ENCODE results near the gene GFI1B. TPM values are rescaled to one million over a fixed set of nuclear protein-coding genes. Genes with fewer than 3 reads are reported as not detected.
"Not testable (repeated sequence)": the region's sequence is repeated elsewhere in the genome, so short reads cannot be mapped to it uniquely, and the experiment has no call there.

Gene GFI1B
- polyA plus RNA-seq, 2 of the 4 experiments (the other 2 are of a cell fraction): 0.09 TPM; not detected in 1

DNA sequence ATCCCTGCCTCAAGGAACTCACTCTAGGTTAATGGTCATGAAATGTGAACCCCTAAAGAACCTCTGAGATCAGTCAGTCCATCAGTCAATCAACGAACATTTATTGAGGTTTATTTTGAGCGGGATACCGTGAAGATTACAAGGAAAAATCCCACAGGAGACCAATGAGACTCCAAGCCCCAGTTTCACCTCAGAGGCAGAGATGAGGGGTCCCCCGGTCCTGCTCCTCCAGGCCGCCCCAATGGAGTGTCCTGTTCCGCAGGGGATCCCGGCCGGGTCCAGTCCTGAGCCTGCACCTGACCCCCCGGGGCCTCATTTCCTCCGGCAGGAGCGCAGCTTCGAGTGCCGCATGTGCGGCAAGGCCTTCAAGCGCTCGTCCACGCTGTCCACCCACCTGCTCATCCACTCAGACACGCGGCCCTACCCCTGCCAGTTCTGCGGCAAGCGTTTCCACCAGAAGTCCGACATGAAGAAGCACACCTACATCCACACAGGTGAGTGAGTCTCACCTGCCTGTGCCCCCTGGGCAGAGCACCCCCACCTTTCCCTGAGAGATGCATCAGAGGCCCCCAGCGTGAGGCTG lies 11.0 kb downstream of the GFI1B start:
- peak in 1 of 2 experiments; percentile 14; a peak in 1 of 6 replicates for ATAC-seq

DNA sequence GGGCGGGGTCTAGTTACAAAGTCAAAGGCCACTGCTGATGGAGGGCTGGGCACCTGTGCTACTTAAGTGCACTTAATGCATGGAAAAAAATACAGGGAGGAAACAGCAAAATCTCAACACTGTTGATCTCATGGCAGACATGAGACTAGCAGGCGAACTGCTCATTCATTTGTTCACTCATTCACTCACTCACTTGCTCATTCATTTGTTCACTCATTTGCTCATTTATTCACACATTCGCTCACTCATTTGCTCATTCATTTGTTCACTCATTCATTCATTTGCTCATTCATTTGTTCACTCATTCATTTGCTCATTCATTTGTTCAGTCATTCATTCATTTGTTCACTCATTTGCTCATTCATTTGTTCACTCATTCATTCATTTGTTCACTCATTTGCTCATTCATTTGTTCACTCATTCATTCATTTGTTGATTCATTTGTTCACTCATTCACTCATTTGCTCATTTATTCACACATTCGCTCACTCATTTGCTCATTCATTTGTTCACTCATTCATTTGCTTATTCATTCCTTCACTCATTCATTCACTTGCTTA lies 11.6 kb downstream of the GFI1B start:
- H3K27ac ChIP-seq, H3K9me3 ChIP-seq, H3K4me3 ChIP-seq, H3K4me2 ChIP-seq, H3K4me1 ChIP-seq, FAIRE-seq, POLR2A ChIA-PET: not testable (repeated sequence)
- CTCF ChIA-PET: interaction anchor here (1.3 to 7.3 kb wide), 4 partner anchors 13 to 90 kb away, joined by 3 to 40 read pairs (median 7); partner anchors contain the start of gene GFI1B
- DNase-seq (ENCODE audit: low read depth in 1 of 2, low spot score in 1 of 2) (peak; percentile 28 to 60), ATAC-seq (peak in 1 of 2 experiments; percentile 8; a peak in 1 of 6 replicates)
- WGBS (ENCODE audit: missing lambda C conversion rate): 33% methylated on average over 4 of the region's 4 CpGs

More for the DNA sequence above, 11.0 kb downstream of the GFI1B start:
- no peak overlapping the region for H3K27ac ChIP-seq
- TF ChIP-seq FOXS1 (CRISPR knock-in tag; IDR thresholded peaks at IDR 0.05): no peak
- TF ChIP-seq CEBPB (IDR thresholded peaks at IDR 0.05): no peak
- TF ChIP-seq ZSCAN20 (CRISPR knock-in tag; IDR thresholded peaks at IDR 0.05): no peak
- TF ChIP-seq KDM1A (IDR thresholded peaks at IDR 0.05; ENCODE audit: low read depth): no peak
- TF ChIP-seq, protein P1, sequence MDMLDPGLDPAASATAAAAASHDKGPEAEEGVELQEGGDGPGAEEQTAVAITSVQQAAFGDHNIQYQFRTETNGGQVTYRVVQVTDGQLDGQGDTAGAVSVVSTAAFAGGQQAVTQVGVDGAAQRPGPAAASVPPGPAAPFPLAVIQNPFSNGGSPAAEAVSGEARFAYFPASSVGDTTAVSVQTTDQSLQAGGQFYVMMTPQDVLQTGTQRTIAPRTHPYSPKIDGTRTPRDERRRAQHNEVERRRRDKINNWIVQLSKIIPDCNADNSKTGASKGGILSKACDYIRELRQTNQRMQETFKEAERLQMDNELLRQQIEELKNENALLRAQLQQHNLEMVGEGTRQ (IDR thresholded peaks at IDR 0.05): no peak
- TF ChIP-seq EHF (CRISPR knock-in tag; IDR thresholded peaks at IDR 0.05): no peak
- TF ChIP-seq, protein P2, sequence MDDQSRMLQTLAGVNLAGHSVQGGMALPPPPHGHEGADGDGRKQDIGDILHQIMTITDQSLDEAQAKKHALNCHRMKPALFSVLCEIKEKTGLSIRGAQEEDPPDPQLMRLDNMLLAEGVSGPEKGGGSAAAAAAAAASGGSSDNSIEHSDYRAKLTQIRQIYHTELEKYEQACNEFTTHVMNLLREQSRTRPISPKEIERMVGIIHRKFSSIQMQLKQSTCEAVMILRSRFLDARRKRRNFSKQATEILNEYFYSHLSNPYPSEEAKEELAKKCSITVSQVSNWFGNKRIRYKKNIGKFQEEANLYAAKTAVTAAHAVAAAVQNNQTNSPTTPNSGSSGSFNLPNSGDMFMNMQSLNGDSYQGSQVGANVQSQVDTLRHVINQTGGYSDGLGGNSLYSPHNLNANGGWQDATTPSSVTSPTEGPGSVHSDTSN (IDR thresholded peaks at IDR 0.05): no peak
- TF ChIP-seq ZC3H11A (IDR thresholded peaks at IDR 0.05): no peak
- no peak for TF ChIP-seq SMC3 (IDR thresholded peaks at IDR 0.05)
- no peak for TF ChIP-seq FOSB (CRISPR knock-in tag; IDR thresholded peaks at IDR 0.05)
- TF ChIP-seq POLR2AphosphoS2 (conservative IDR thresholded peaks at IDR 0.05; ENCODE audit: low read length): no peak
- TF ChIP-seq HOXA7 (CRISPR knock-in tag; IDR thresholded peaks at IDR 0.05): no peak
- FAIRE-seq (no peak), DNase-seq (ENCODE audit: low read depth in 1 of 2, low spot score in 1 of 2) (no peak)
- H3K4me1 ChIP-seq: no peaks in the 10 kb centered on the region
- H3K4me3 ChIP-seq: no peak overlapping the region
- H3K4me2 ChIP-seq: no peak overlapping the region
- POLR2A ChIA-PET: no interaction called here
- H3K9me3 ChIP-seq: no peaks in the 10 kb centered on the region
- 59% methylated on average over 18 of the region's 23 CpGs for WGBS (ENCODE audit: missing lambda C conversion rate)
- CTCF ChIA-PET: interaction anchor here (1.9 to 7.3 kb wide), 3 partner anchors 13 to 32 kb away, joined by 7 to 40 read pairs (median 9); partner anchors contain the start of gene GFI1B

DNA sequence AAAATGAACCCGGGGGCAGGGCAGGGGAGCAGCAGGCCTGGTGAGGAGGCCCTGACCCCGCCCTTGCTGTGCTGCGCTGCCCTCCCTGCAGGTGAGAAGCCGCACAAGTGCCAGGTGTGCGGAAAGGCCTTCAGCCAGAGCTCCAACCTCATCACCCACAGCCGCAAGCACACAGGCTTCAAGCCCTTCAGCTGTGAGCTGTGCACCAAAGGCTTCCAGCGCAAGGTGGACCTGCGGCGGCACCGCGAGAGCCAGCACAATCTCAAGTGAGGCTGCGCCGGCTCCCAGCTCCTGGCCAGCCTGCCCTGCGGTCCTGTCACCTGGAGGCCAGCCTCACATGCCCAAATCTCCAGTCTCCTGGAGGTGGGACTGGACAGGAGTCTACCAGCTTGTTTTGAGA lies 12.3 kb downstream of the GFI1B start:
- no peak for DNase-seq (ENCODE audit: low read depth in 1 of 2, low spot score in 1 of 2)
- POLR2A ChIA-PET: no interaction called here
- ATAC-seq: no peak
- H3K4me3 ChIP-seq: no peak overlapping the region
- TF ChIP-seq TFCP2L1 (CRISPR knock-in tag; IDR thresholded peaks at IDR 0.05) (no peak), JUN (IDR thresholded peaks at IDR 0.05) (no peak), ZNF302 (CRISPR knock-in tag; IDR thresholded peaks at IDR 0.05) (no peak)
- 73% methylated on average over 7 of the region's 14 CpGs for WGBS (ENCODE audit: missing lambda C conversion rate)
- H3K9me3 ChIP-seq: no peaks in the 10 kb centered on the region
- no peak for FAIRE-seq
- H3K27ac ChIP-seq: no peak overlapping the region
- CTCF ChIA-PET: interaction anchor here (1.3 to 7.3 kb wide), 6 partner anchors 12 to 90 kb away, joined by 3 to 40 read pairs (median 4); partner anchors contain the start of gene GFI1B
- H3K4me2 ChIP-seq: no peak overlapping the region
- no peaks in the 10 kb centered on the region for H3K4me1 ChIP-seq

DNA sequence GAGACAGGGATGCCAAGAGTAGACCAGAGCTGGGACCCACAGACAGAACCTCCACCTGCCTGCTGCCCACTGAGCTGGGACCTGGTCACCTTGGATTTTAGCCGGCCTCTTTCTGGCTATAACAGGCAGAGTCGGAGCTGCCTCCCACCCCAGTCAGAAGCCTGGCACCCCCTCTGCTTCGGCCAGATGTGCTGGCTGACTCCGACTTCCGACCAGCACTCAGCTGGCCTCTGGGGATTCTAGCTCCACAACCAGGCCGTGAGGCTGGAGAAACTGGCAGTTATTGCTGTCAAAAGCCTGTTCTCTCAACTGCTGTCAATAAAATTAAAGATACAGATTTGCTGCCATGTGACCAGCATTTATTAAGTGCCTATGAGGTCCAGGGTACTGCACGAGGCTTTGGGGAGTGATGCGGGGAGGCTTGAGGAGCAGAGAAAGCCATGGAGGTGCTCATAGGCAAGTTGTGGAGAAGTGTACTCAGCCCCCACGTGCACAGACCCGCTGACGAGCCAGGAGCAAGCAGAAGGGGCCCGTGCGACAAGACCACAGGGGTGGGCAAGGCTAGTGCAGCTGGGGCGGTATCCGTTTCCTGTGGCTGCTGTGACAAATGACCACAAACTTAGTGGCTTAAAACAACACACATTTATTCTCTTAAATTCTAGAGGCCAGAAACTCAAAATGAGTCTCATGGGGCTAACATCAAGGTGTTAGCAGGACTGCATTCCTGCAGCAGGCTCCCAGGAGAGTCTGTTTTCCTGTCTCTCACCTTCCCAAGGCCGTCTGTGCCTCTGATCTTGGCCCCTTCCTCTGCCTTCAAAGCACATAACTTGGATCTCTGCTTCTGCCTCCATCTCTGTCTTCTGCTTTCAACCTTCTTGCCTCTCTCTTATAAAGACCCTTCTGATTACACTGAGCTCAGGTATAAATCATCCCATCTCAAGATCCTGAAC lies 13.1 kb downstream of the GFI1B start:
- 57% methylated on average over 16 of the region's 16 CpGs for WGBS (ENCODE audit: missing lambda C conversion rate)
- no peak overlapping the region for H3K4me3 ChIP-seq
- DNase-seq (ENCODE audit: low read depth in 1 of 2, low spot score in 1 of 2) (no peak), ATAC-seq (no peak), FAIRE-seq (no peak)
- ChIA-PET CTCF (interaction anchor here (1.2 to 7.3 kb wide), 9 partner anchors 10 to 91 kb away, joined by 3 to 40 read pairs (median 6); partner anchors contain the start of gene GFI1B), POLR2A (no interaction called here)
- no peak overlapping the region for H3K4me2 ChIP-seq
- H3K27ac ChIP-seq: no peak overlapping the region
- no peaks in the 10 kb centered on the region for H3K9me3 ChIP-seq
- H3K4me1 ChIP-seq: no peaks in the 10 kb centered on the region
- TF ChIP-seq, protein P1 (IDR thresholded peaks at IDR 0.05): no peak
- TF ChIP-seq CEBPB (IDR thresholded peaks at IDR 0.05): no peak
- TF ChIP-seq KDM1A (IDR thresholded peaks at IDR 0.05; ENCODE audit: low read depth): no peak
- TF ChIP-seq TP53 (CRISPR knock-in tag; IDR thresholded peaks at IDR 0.05): no peak
- no peak for TF ChIP-seq HOXA7 (CRISPR knock-in tag; IDR thresholded peaks at IDR 0.05)
- TF ChIP-seq, protein P3, sequence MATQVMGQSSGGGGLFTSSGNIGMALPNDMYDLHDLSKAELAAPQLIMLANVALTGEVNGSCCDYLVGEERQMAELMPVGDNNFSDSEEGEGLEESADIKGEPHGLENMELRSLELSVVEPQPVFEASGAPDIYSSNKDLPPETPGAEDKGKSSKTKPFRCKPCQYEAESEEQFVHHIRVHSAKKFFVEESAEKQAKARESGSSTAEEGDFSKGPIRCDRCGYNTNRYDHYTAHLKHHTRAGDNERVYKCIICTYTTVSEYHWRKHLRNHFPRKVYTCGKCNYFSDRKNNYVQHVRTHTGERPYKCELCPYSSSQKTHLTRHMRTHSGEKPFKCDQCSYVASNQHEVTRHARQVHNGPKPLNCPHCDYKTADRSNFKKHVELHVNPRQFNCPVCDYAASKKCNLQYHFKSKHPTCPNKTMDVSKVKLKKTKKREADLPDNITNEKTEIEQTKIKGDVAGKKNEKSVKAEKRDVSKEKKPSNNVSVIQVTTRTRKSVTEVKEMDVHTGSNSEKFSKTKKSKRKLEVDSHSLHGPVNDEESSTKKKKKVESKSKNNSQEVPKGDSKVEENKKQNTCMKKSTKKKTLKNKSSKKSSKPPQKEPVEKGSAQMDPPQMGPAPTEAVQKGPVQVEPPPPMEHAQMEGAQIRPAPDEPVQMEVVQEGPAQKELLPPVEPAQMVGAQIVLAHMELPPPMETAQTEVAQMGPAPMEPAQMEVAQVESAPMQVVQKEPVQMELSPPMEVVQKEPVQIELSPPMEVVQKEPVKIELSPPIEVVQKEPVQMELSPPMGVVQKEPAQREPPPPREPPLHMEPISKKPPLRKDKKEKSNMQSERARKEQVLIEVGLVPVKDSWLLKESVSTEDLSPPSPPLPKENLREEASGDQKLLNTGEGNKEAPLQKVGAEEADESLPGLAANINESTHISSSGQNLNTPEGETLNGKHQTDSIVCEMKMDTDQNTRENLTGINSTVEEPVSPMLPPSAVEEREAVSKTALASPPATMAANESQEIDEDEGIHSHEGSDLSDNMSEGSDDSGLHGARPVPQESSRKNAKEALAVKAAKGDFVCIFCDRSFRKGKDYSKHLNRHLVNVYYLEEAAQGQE (IDR thresholded peaks at IDR 0.05): no peak
- TF ChIP-seq JUNB (IDR thresholded peaks at IDR 0.05): no peak
- TF ChIP-seq RARB (CRISPR knock-in tag; IDR thresholded peaks at IDR 0.05): no peak
- no peak for TF ChIP-seq FOSB (CRISPR knock-in tag; IDR thresholded peaks at IDR 0.05)
- no peak for TF ChIP-seq EP300 (IDR thresholded peaks at IDR 0.05)
